ENCODE data around the gene PATJ. TPM values are rescaled to one million over a fixed set of nuclear protein-coding genes. Genes with fewer than 3 reads are reported as not detected.

Gene PATJ
- total RNA-seq, 1 donor = 8.4 TPM

GRCh38 chr1:61740751-61741700 is 1.3 kb upstream of the PATJ start:
- H3K4me3 ChIP-seq (ENCODE audit: low read depth, low read length) = no peak overlapping the region
- TF ChIP-seq CTCF (IDR thresholded peaks at IDR 0.05; ENCODE audit: insufficient read depth, low read length) = no peak
- no peak for DNase-seq (ENCODE audit: low read depth)

GRCh38 chr1:61742620-61743430 is 545 bp downstream of the PATJ start:
- peak; percentile 68 for DNase-seq (ENCODE audit: low read depth)
- no peak for TF ChIP-seq CTCF (IDR thresholded peaks at IDR 0.05; ENCODE audit: insufficient read depth, low read length)
- H3K4me3 ChIP-seq (ENCODE audit: low read depth, low read length) = peak overlapping the region; percentile 72

GRCh38 chr1:61743431-61743705 is 1.1 kb downstream of the PATJ start:
- peak; percentile 39 for DNase-seq (ENCODE audit: low read depth)
- no peak for TF ChIP-seq CTCF (IDR thresholded peaks at IDR 0.05; ENCODE audit: insufficient read depth, low read length)
- H3K4me3 ChIP-seq (ENCODE audit: low read depth, low read length) = peak overlapping the region; percentile 72

GRCh38 chr1:61743716-61744580 is 1.7 kb downstream of the PATJ start:
- DNase-seq (ENCODE audit: low read depth) = peak; percentile 83
- no peak overlapping the region for H3K4me3 ChIP-seq (ENCODE audit: low read depth, low read length)
- TF ChIP-seq CTCF (IDR thresholded peaks at IDR 0.05; ENCODE audit: insufficient read depth, low read length) = no peak

GRCh38 chr1:61746813-61747212 is 4.5 kb downstream of the PATJ start:
- TF ChIP-seq CTCF (IDR thresholded peaks at IDR 0.05; ENCODE audit: insufficient read depth, low read length) = no peak
- peak overlapping the region; percentile 0 for H3K4me3 ChIP-seq (ENCODE audit: low read depth, low read length)
- DNase-seq (ENCODE audit: low read depth) = peak; percentile 66

- DNase-seq (ENCODE audit: low read depth) = no peak
- TF ChIP-seq CTCF (IDR thresholded peaks at IDR 0.05; ENCODE audit: insufficient read depth, low read length) = no peak
- H3K4me3 ChIP-seq (ENCODE audit: low read depth, low read length) = no peak overlapping the region
Observed at GRCh38 chr1:61748566-61748965, 6.3 kb downstream of the PATJ start.

All from fibroblast of the aortic adventitia (primary cell).